H1 (cell line): ENCODE measurements around the gene TACC2. TPM values are rescaled to one million over a fixed set of nuclear protein-coding genes. Genes with fewer than 3 reads are reported as not detected.
A peak's percentile ranks its signal among the peaks of the same experiment; 100 is the strongest.

Experiments used
- CTCF ChIA-PET: fragments of 300-600 bp; sonication (Branson Sonifier 250); formaldehyde crosslinking; loops from one replicate; lab custom pipeline; 2021; ENCODE audit not compliant: partially characterized antibody; lab: Charles Lee
- POLR2A ChIA-PET: fragments of 300-600 bp; sonication (Branson Sonifier 250); formaldehyde crosslinking; loops from one replicate; lab custom pipeline; 2021; ENCODE audit warnings: inconsistent platforms; ENCODE audit not compliant: partially characterized antibody; lab: Charles Lee
- DNase-seq, 2 experiments: peaks; one replicate each; pipeline versions ENCODE4 v3.0.0 to v3.0.0-alpha.2; 2010 to 2022; ENCODE audit warnings: low spot score in 2 of 2, low read depth in 1 of 2, mixed read lengths in 1 of 2
- FAIRE-seq: peaks from 2 replicates; lab custom pipeline; 2011; peaks lifted over from hg19 to GRCh38; lab: Jason Lieb, UNC
- H2AFZ ChIP-seq: 2 replicates; pipeline ENCODE4 v1.8.1; 2012; ENCODE audit warnings: low read length, inconsistent platforms
- H2AK5ac ChIP-seq: 2 replicates; pipeline ENCODE4 v1.6.1; 2013; ENCODE audit warnings: low read depth, low read length
- H2BK120ac ChIP-seq: replicated peaks from 2 replicates; pipeline ENCODE3; 2013; ENCODE audit warnings: low read depth, low read length, inconsistent platforms
- H2BK12ac ChIP-seq: 2 replicates; pipeline ENCODE4 v1.6.1; 2013; ENCODE audit warnings: low read depth, low read length
- H2BK15ac ChIP-seq: 2 replicates; pipeline ENCODE4 v1.6.1; 2013; ENCODE audit warnings: low read length
- H2BK20ac ChIP-seq: 2 replicates; pipeline ENCODE4 v1.6.1; 2013; ENCODE audit warnings: low read length
- H2BK5ac ChIP-seq: 2 replicates; pipeline ENCODE4 v1.6.1; 2013; ENCODE audit warnings: low read depth, low read length
- H3K14ac ChIP-seq: 2 replicates; pipeline ENCODE4 v1.6.1; 2013; ENCODE audit warnings: inconsistent platforms; ENCODE audit not compliant: insufficient read length
- H3K18ac ChIP-seq: 2 replicates; pipeline ENCODE4 v1.6.1; 2013; ENCODE audit warnings: low read length; ENCODE audit errors: extremely low read depth
- H3K23ac ChIP-seq: 2 replicates; pipeline ENCODE4 v1.6.1; 2013; ENCODE audit warnings: inconsistent platforms; ENCODE audit not compliant: insufficient read length
- H3K23me2 ChIP-seq: 2 replicates; pipeline ENCODE4 v1.6.1; 2013; ENCODE audit warnings: low read depth, low read length
- H3K27ac ChIP-seq: 2 replicates; pipeline ENCODE4 v1.6.1; 2011; ENCODE audit warnings: low read depth, low read length, inconsistent platforms
- H3K27me3 ChIP-seq, 4 experiments: replicated peaks in 1 of 4; 1 replicate in 1 of 4; 2 replicates in 3 of 4; pipeline versions ENCODE4 v1.6.1 to v1.8.1; 2011 to 2013; ENCODE audit warnings: low read length in 3 of 4, mild to moderate bottlenecking in 3 of 4, inconsistent platforms in 2 of 4, mixed read lengths in 2 of 4, moderate library complexity in 1 of 4; ENCODE audit not compliant: control insufficient read depth in 3 of 4, insufficient read depth in 3 of 4; ENCODE audit errors: extremely low read depth in 1 of 4
- H3K36me3 ChIP-seq, 4 experiments: 2 replicates each; pipeline versions ENCODE4 v1.6.1 to v1.8.1; 2011 to 2013; ENCODE audit warnings: mild to moderate bottlenecking in 4 of 4, low read length in 3 of 4, moderate library complexity in 2 of 4, control low read depth in 1 of 4, inconsistent platforms in 1 of 4; ENCODE audit not compliant: insufficient read depth in 4 of 4, control insufficient read depth in 2 of 4
- H3K4ac ChIP-seq: replicated peaks from 2 replicates; pipeline ENCODE3; 2013; ENCODE audit warnings: low read length, low read depth, mixed read lengths, inconsistent platforms; ENCODE audit not compliant: insufficient read length
- H3K4me1 ChIP-seq, 4 experiments: replicated peaks in 1 of 4; 1 replicate in 1 of 4; 2 replicates in 3 of 4; pipeline versions ENCODE4 v1.6.1 to v1.8.1; 2011 to 2013; ENCODE audit warnings: low read length in 3 of 4, inconsistent platforms in 2 of 4, mixed read lengths in 1 of 4; ENCODE audit not compliant: insufficient read depth in 4 of 4, control insufficient read depth in 3 of 4
- H3K4me2 ChIP-seq, 2 experiments: 2 replicates each; pipeline versions ENCODE4 v1.6.1 to v1.8.1; 2011 to 2013; ENCODE audit warnings: low read depth in 2 of 2, low read length in 2 of 2, control low read depth in 1 of 2, inconsistent platforms in 1 of 2, mild to moderate bottlenecking in 1 of 2; ENCODE audit not compliant: insufficient read depth in 1 of 2
- H3K4me3 ChIP-seq, 4 experiments: fragments of 200-600, 300-600 bp in 1 of 4; sonication (generic), shearing (Covaris generic), sonication (Bioruptor Twin) in 1 of 4; 2 replicates each; pipeline versions ENCODE4 v1.5.1 to v1.8.1; 2011 to 2016; ENCODE audit warnings: low read length in 4 of 4, low read depth in 3 of 4, control low read depth in 2 of 4, inconsistent platforms in 2 of 4, mild to moderate bottlenecking in 2 of 4, mixed read lengths in 1 of 4, moderate library complexity in 1 of 4; ENCODE audit not compliant: insufficient read depth in 2 of 4; ENCODE audit errors: extremely low read depth in 1 of 4
- H3K56ac ChIP-seq: replicated peaks from 2 replicates; pipeline ENCODE3; 2013; ENCODE audit warnings: low read depth, mild to moderate bottlenecking, mixed read lengths, low read length, inconsistent platforms; ENCODE audit not compliant: insufficient read length
- H3K79me1 ChIP-seq: 2 replicates; pipeline ENCODE4 v1.6.1; 2013; ENCODE audit warnings: low read depth, low read length, control low read depth
- H3K79me2 ChIP-seq, 2 experiments: 2 replicates each; pipeline versions ENCODE4 v1.6.1 to v1.8.1; 2012 to 2013; ENCODE audit warnings: low read length in 2 of 2, mild to moderate bottlenecking in 2 of 2, inconsistent platforms in 1 of 2; ENCODE audit not compliant: insufficient read depth in 2 of 2, control insufficient read depth in 1 of 2
- H3K9ac ChIP-seq, 4 experiments: replicated peaks in 1 of 4; 1 replicate in 1 of 4; 2 replicates in 3 of 4; pipeline versions ENCODE4 v1.6.1 to v1.8.1; 2011 to 2013; ENCODE audit warnings: low read depth in 3 of 4, low read length in 3 of 4, control low read depth in 2 of 4, mild to moderate bottlenecking in 2 of 4, moderate library complexity in 2 of 4, inconsistent platforms in 1 of 4; ENCODE audit errors: extremely low read depth in 1 of 4
- H3K9me3 ChIP-seq, 2 experiments: 2 replicates each; pipeline versions ENCODE4 v1.6.1 to v1.8.1; 2012 to 2013; ENCODE audit warnings: mild to moderate bottlenecking in 2 of 2, moderate library complexity in 2 of 2, control low read depth in 1 of 2, inconsistent platforms in 1 of 2, low read depth in 1 of 2, low read length in 1 of 2, mixed read lengths in 1 of 2; ENCODE audit not compliant: insufficient read depth in 2 of 2
- H4K20me1 ChIP-seq, 2 experiments: replicated peaks in 1 of 2; 2 replicates each; pipeline versions ENCODE3 to v1.8.1; 2011 to 2013; ENCODE audit warnings: inconsistent platforms in 2 of 2, low read length in 2 of 2, mild to moderate bottlenecking in 1 of 2; ENCODE audit not compliant: insufficient read depth in 2 of 2, control insufficient read depth in 1 of 2
- H4K5ac ChIP-seq: 2 replicates; pipeline ENCODE4 v1.6.1; 2013; ENCODE audit warnings: low read length, low read depth, mixed read lengths, inconsistent platforms; ENCODE audit not compliant: insufficient read length
- H4K8ac ChIP-seq: 2 replicates; pipeline ENCODE4 v1.8.0; 2013; ENCODE audit warnings: mild to moderate bottlenecking, moderate library complexity, low read length, inconsistent platforms; ENCODE audit not compliant: insufficient read depth; ENCODE audit errors: extremely low read depth
- H4K91ac ChIP-seq: replicated peaks from 2 replicates; pipeline ENCODE3; 2013; ENCODE audit warnings: low read length, mixed read lengths, inconsistent platforms; ENCODE audit not compliant: insufficient read length
- ASH2L ChIP-seq: fragments of 200-600, 300-600 bp; sonication (generic); IDR thresholded peaks from one replicate; pipeline ENCODE4 v1.7.1; 2017; ENCODE audit warnings: low read length
- CBX8 ChIP-seq: fragments of 300-800, 300-1000 bp; sonication (generic); IDR thresholded peaks from 2 replicates; pipeline ENCODE4 v1.7.1; 2016; ENCODE audit warnings: low read depth, low read length, borderline replicate concordance
- CEBPB ChIP-seq: IDR thresholded peaks from 2 replicates; pipeline ENCODE4 v1.6.1; 2012; ENCODE audit warnings: low read depth, low read length
- CREB1 ChIP-seq: IDR thresholded peaks from 2 replicates; pipeline ENCODE4 v1.6.1; 2012; ENCODE audit warnings: inconsistent platforms
- GTF2F1 ChIP-seq: IDR thresholded peaks from 2 replicates; pipeline ENCODE4 v1.6.1; 2012; ENCODE audit warnings: low read depth, low read length, improper control_type of control experiment, borderline replicate concordance
- HDAC6 ChIP-seq: IDR thresholded peaks from one replicate; pipeline ENCODE4 v1.7.1; 2012; ENCODE audit warnings: low read depth, mild to moderate bottlenecking, inconsistent platforms, low read length, moderate library complexity
- KDM4A ChIP-seq: IDR thresholded peaks from one replicate; pipeline ENCODE4 v1.7.1; 2012; ENCODE audit warnings: low read depth, mild to moderate bottlenecking, moderate library complexity, low read length, inconsistent platforms; ENCODE audit not compliant: severe bottlenecking
- RFX5 ChIP-seq: IDR thresholded peaks from 2 replicates; pipeline ENCODE4 v1.6.1; 2011; ENCODE audit warnings: low read depth, low read length, improper control_type of control experiment, borderline replicate concordance
- SAP30 ChIP-seq: fragments of 300-600 bp; sonication (generic); IDR thresholded peaks from 2 replicates; pipeline ENCODE4 v1.7.1; 2012; ENCODE audit warnings: low read length, moderate library complexity, mild to moderate bottlenecking, inconsistent platforms; ENCODE audit not compliant: insufficient read depth, insufficient replicate concordance
- SP2 ChIP-seq: IDR thresholded peaks from 2 replicates; pipeline ENCODE4 v1.6.1; 2012; ENCODE audit warnings: mild to moderate bottlenecking, low read length, inconsistent platforms
- WGBS, 2 experiments: shearing (Covaris generic) in 1 of 2; methylation state at CpG; one replicate each; pipeline versions ENCODE4 v1.1.6 to v1.1.7; 2013 to 2015; ENCODE audit warnings: low lambda C conversion rate in 2 of 2, mixed read lengths in 2 of 2, inconsistent platforms in 1 of 2, low coverage in 1 of 2, missing lambda C conversion rate in 1 of 2; ENCODE audit not compliant: insufficient replicate concordance in 2 of 2, insufficient coverage in 1 of 2, insufficient read length in 1 of 2; ENCODE audit errors: extremely low coverage in 1 of 2, missing lambda C conversion rate in 1 of 2; 5-methylcytosine and 5-hydroxymethylcytosine counted together
- polyA plus RNA-seq, 7 experiments: library from polyadenylated mRNA; depleted of rRNA in 3 of 7; stranded (reverse) in 5 of 7; unstranded in 2 of 7; fragments of >200 nt in 5 of 7; fragments of 200-250 nt in 2 of 7; gene quantifications; 1 replicate in 5 of 7; 2 replicates in 1 of 7; 4 replicates in 1 of 7; pipeline versions ENCODE4 v1.2.1 to v1.2.3, GENCODE V29; 2011 to 2013; ENCODE audit warnings: missing spikeins in 2 of 7, mixed read lengths in 2 of 7
- total RNA-seq: library from RNA; stranded (reverse); fragmentation: NEBNext Ultra II Directional; extraction: Animal tissue kit (Norgen Biotek cat#: 25700); gene quantifications from 2 replicates; pipeline ENCODE4 v1.2.1, GENCODE V29; 2021

The TACC2 gene
- total and polyA plus RNA-seq, 2 of the 8 experiments (the other 6 are each of a cell fraction or from before 2014, with no cell fraction given), result 21.2 to 46.6 TPM

DNA sequence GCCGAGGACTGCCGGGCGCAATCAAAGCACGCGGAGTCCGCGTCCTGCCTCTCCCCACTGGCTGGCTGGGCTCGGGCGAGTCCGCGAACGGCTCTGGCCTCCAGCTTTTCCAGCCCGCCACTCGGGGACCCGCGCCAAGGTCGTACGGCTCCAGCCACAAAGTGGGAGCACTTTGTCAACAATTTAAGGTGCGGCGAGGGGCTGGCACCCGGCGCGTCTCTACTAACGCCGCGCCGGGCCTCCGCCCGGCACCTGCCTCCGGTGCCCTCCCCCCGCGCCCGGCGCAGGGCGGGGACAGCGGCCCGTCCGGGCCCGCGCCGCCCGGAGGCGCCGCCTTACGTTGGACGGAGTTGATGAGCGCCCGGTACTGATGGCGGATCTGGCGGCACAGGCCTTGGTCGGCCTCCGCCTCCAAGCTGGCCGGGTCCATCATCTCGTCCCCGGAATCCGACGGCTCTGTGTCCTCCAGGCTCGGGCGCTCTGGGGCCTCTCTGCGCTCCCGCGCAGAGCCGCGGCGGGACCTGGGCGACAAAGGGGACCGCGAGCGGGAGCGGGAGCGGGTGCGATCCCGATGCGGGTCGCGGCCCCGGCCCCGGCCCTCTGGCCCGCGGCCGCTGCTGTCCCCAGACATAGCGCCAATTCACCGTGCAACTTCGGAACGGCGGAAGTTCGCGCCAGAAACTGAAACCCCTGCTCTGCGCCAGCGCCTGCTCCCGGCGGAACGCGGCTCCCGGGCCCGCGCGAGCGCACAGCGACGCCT lies 14.2 kb upstream of the TACC2 start, which contains the start of gene NSMCE4A:
Gene NSMCE4A, minus strand, starts transcription at position 683 of the 760 bp plus-strand sequence. Its CDS starts 52 bp downstream, at position 631.
- peak within 1 kb of the TSS; percentile 57; the same call in 1 of the 2 replicates for H2BK20ac ChIP-seq
- H3K9ac ChIP-seq, result peak within 1 kb of the TSS; percentile 74 to 94 (median 90)
- peak within 1 kb of the TSS; percentile 93; the same call in 1 of the 2 replicates for H2AFZ ChIP-seq
- H3K27ac ChIP-seq, result peak within 1 kb of the TSS; percentile 91
- ChIA-PET POLR2A (interaction anchor here (0.8 to 3.5 kb wide), 18 partner anchors 9 to 214 kb away, joined by 3 to 18 read pairs (median 4); partner anchors contain the start of genes ATE1 and TACC2), CTCF (interaction anchor here (0.8 to 1.9 kb wide), 7 partner anchors 9 to 80 kb away, joined by 3 to 7 read pairs (median 4); no protein-coding TSS in a partner anchor)
- peak; percentile 43 to 88 for DNase-seq
- peak within 1 kb of the TSS; percentile 41 for H4K5ac ChIP-seq
- H3K9me3 ChIP-seq, result peaks cover 18 to 29% of the 10 kb centered on the region in 2 experiments
- peaks cover 8% of the 10 kb centered on the region; the same call in 1 of the 2 replicates for H3K23me2 ChIP-seq
- 0 out of 2 replicates have a peak within 1 kb of the TSS, but pooled peaks have one; percentile 28 for H2BK5ac ChIP-seq
- peak within 1 kb of the TSS; percentile 77 to 93 (median 83) for H3K4me3 ChIP-seq
- peaks cover 0 to 16% of the 10 kb centered on the region in 2 experiments; a peak in 2 of 4 replicates for H3K79me2 ChIP-seq
- H4K91ac ChIP-seq, result peak within 1 kb of the TSS; percentile 75
- no peak within 1 kb of the TSS for H3K14ac ChIP-seq
- H2BK12ac ChIP-seq, result no peak within 1 kb of the TSS
- peaks cover 0 to 1% of the 10 kb centered on the region in 2 experiments for H4K20me1 ChIP-seq
- peak within 1 kb of the TSS; percentile 86 for H4K8ac ChIP-seq
- H3K56ac ChIP-seq, result peak within 1 kb of the TSS; percentile 18
- H3K18ac ChIP-seq, result peak within 1 kb of the TSS; percentile 84
- no peak for FAIRE-seq
- no peaks in the 10 kb centered on the region for H3K27me3 ChIP-seq
- no peak within 1 kb of the TSS for H2BK120ac ChIP-seq
- peak within 1 kb of the TSS; percentile 70 to 81 for H3K4me2 ChIP-seq
- H3K36me3 ChIP-seq, result peaks cover 4 to 13% (median 7%) of the 10 kb centered on the region in 4 experiments; a peak in 6 of 8 replicates
- WGBS, 2 experiments, result 1% methylated on average over 80 of the region's 101 CpGs; no CpG with 5 or more reads in 1 of the 2 experiments
- peak within 1 kb of the TSS; percentile 40 for H3K4ac ChIP-seq
- peaks cover 0 to 3% (median 1%) of the 10 kb centered on the region in 4 experiments; a peak in 2 of 7 replicates for H3K4me1 ChIP-seq
- H2AK5ac ChIP-seq, result 0 out of 2 replicates have a peak within 1 kb of the TSS, but pooled peaks have one; percentile 15
- peak within 1 kb of the TSS; percentile 23; the same call in 1 of the 2 replicates for H2BK15ac ChIP-seq
- peaks cover 3% of the 10 kb centered on the region; the same call in 1 of the 2 replicates for H3K79me1 ChIP-seq
- no peak within 1 kb of the TSS for H3K23ac ChIP-seq
- TF ChIP-seq ASH2L (peak; percentile 90), CBX8 (no peak), SP2 (peak; percentile 36; the same call in 1 of the 2 replicates), KDM4A (peak; percentile 71), RFX5 (no peak), HDAC6 (no peak), CEBPB (no peak), SAP30 (no peak), CREB1 (no peak; the same call in 1 of the 2 replicates), GTF2F1 (no peak)
